Middle frontal gyrus (tissue), 1 donor: ENCODE measurements around the gene CPLX4.
"Not testable (repeated sequence)": the region's sequence is repeated elsewhere in the genome, so short reads cannot be mapped to it uniquely, and the experiment has no call there.

Experiments used
- DNase-seq: peaks from one replicate; pipeline ENCODE4 v3.0.0-alpha.2; 2015; ENCODE audit warnings: low spot score; ENCODE audit errors: extremely low spot score

CPLX4 gene

GRCh38 chr18:59271606-59272220 is 46.7 kb downstream of the CPLX4 start:
- DNase-seq = no peak

- no peak for DNase-seq
Observed at GRCh38 chr18:59270689-59271257, 47.7 kb downstream of the CPLX4 start.

GRCh38 chr18:59269563-59270119 is 48.8 kb downstream of the CPLX4 start:
- DNase-seq = no peak

- DNase-seq = no peak
Observed at GRCh38 chr18:59268721-59269562, 49.5 kb downstream of the CPLX4 start.

GRCh38 chr18:59268127-59268720 is 50.2 kb downstream of the CPLX4 start:
- no peak for DNase-seq

GRCh38 chr18:59267503-59268126 is 50.8 kb downstream of the CPLX4 start:
- no peak for DNase-seq

- no peak for DNase-seq
Observed at GRCh38 chr18:59266886-59267502, 51.5 kb downstream of the CPLX4 start.

GRCh38 chr18:59266459-59266858 is 52.0 kb downstream of the CPLX4 start:
- DNase-seq = no peak

- no peak for DNase-seq
Observed at GRCh38 chr18:59265974-59266369, 52.5 kb downstream of the CPLX4 start.

- DNase-seq = no peak
Observed at GRCh38 chr18:59265246-59265973, 53.0 kb downstream of the CPLX4 start.

GRCh38 chr18:59264651-59265245 is 53.7 kb downstream of the CPLX4 start:
- DNase-seq = no peak

- DNase-seq = no peak
Observed at GRCh38 chr18:59264121-59264571, 54.3 kb downstream of the CPLX4 start.

GRCh38 chr18:59263661-59264060 is 54.8 kb downstream of the CPLX4 start:
- DNase-seq = no peak

GRCh38 chr18:59262243-59262642 is 56.2 kb downstream of the CPLX4 start:
- DNase-seq = not testable (repeated sequence)

GRCh38 chr18:59261842-59262241 is 56.6 kb downstream of the CPLX4 start:
- not testable (repeated sequence) for DNase-seq

- DNase-seq = not testable (repeated sequence)
Observed at GRCh38 chr18:59255491-59255890, 63.0 kb downstream of the CPLX4 start.

GRCh38 chr18:59249199-59249774 is 69.2 kb downstream of the CPLX4 start:
- peak; percentile 63 for DNase-seq

GRCh38 chr18:59246796-59247195 is 71.7 kb downstream of the CPLX4 start:
- DNase-seq = no peak
